Esophagus squamous epithelium (tissue), 4 donors: ENCODE results near the gene IQCH.
"Not testable (repeated sequence)": the region's sequence is repeated elsewhere in the genome, so short reads cannot be mapped to it uniquely, and the experiment has no call there.

ENCODE experiments used
- POLR2A ChIP-seq, 4 donors: fragments of 450-650 bp; IDR thresholded peaks; one replicate each; pipeline ENCODE4 v1.6.1; 2017; ENCODE audit warnings: antibody characterized with exemption in 4 of 4, mild to moderate bottlenecking in 4 of 4, moderate library complexity in 3 of 4
- TF ChIP-seq, protein P1 (sequence below), 6 experiments: fragments of 450-650 bp in 4 of 6; fragments of 200-600 bp in 2 of 6; sonication (generic) in 2 of 6; IDR thresholded peaks; one replicate each; pipeline ENCODE4 v1.5.1; 2016 to 2019; ENCODE audit warnings: antibody characterized with exemption in 6 of 6, mild to moderate bottlenecking in 4 of 6, moderate library complexity in 4 of 6

DNA sequence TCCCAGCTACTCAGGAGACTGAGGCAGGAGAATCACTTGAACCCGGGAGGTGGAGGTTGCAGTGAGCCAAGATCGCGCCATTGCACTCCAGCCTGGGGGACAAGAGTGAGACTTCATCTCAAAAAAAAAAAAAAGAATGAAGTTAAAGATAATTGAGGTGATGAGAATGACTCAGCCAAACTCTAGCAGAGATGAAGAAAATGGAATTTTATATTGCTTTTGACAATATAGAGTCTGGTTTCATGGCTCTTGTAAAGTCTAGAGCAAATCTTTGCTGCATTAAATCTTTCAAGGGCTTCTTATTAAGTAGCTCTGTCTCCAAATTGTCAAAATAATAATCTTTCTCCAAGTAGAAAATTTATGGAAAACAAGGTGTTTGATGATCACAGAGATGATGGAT is 3.8 kb downstream of the IQCH start:
- not testable (repeated sequence) for TF ChIP-seq POLR2A (IDR thresholded peaks at IDR 0.05)
- TF ChIP-seq, protein P1, sequence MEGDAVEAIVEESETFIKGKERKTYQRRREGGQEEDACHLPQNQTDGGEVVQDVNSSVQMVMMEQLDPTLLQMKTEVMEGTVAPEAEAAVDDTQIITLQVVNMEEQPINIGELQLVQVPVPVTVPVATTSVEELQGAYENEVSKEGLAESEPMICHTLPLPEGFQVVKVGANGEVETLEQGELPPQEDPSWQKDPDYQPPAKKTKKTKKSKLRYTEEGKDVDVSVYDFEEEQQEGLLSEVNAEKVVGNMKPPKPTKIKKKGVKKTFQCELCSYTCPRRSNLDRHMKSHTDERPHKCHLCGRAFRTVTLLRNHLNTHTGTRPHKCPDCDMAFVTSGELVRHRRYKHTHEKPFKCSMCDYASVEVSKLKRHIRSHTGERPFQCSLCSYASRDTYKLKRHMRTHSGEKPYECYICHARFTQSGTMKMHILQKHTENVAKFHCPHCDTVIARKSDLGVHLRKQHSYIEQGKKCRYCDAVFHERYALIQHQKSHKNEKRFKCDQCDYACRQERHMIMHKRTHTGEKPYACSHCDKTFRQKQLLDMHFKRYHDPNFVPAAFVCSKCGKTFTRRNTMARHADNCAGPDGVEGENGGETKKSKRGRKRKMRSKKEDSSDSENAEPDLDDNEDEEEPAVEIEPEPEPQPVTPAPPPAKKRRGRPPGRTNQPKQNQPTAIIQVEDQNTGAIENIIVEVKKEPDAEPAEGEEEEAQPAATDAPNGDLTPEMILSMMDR (IDR thresholded peaks at IDR 0.05) = not testable (repeated sequence)
